GM21717 (cell line): ENCODE results near the gene BZW2.

Experiments used
- ATAC-seq: cut with Tn5 transposase; IDR thresholded peaks from one replicate; pipeline ENCODE4 v1.9.1; 2021; ENCODE audit warnings: mild to moderate bottlenecking, moderate library complexity; ENCODE audit not compliant: unreplicated experiment

BZW2 gene

GRCh38 chr7:16645593-16646471 is at the start of gene BZW2, which contains the start of gene ANKMY2:
TSS of gene BZW2 (plus strand) at chr7:16646181. CDS start at chr7:16665444, 19,263 bp downstream.
TSS of gene ANKMY2 (minus strand) at chr7:16645754. CDS start at chr7:16645573, 181 bp downstream.
- ATAC-seq: peak; percentile 98

- ATAC-seq: no peak
Observed at GRCh38 chr7:16598015-16598414, 48.0 kb upstream of the BZW2 start.

GRCh38 chr7:16599860-16600259 is 46.1 kb upstream of the BZW2 start:
- ATAC-seq: no peak

GRCh38 chr7:16603633-16604032 is 42.3 kb upstream of the BZW2 start:
- no peak for ATAC-seq

GRCh38 chr7:16604054-16604453 is 41.9 kb upstream of the BZW2 start:
- no peak for ATAC-seq

- no peak for ATAC-seq
Observed at GRCh38 chr7:16606704-16607103, 39.3 kb upstream of the BZW2 start.

- ATAC-seq: peak; percentile 82
Observed at GRCh38 chr7:16609842-16610450, 36.0 kb upstream of the BZW2 start.

- ATAC-seq: no peak
Observed at GRCh38 chr7:16611711-16612110, 34.3 kb upstream of the BZW2 start.

- ATAC-seq: no peak
Observed at GRCh38 chr7:16615228-16615627, 30.8 kb upstream of the BZW2 start.

GRCh38 chr7:16616122-16616521 is 29.9 kb upstream of the BZW2 start:
- no peak for ATAC-seq

- ATAC-seq: no peak
Observed at GRCh38 chr7:16616542-16616941, 29.4 kb upstream of the BZW2 start.

- ATAC-seq: peak; percentile 95
Observed at GRCh38 chr7:16619979-16620408, 26.0 kb upstream of the BZW2 start.

GRCh38 chr7:16626388-16626787 is 19.6 kb upstream of the BZW2 start:
- ATAC-seq: no peak

- no peak for ATAC-seq
Observed at GRCh38 chr7:16627236-16627635, 18.7 kb upstream of the BZW2 start.

- ATAC-seq: no peak
Observed at GRCh38 chr7:16630654-16631053, 15.3 kb upstream of the BZW2 start.

GRCh38 chr7:16634271-16634738 is 11.7 kb upstream of the BZW2 start:
- no peak for ATAC-seq

- ATAC-seq: no peak
Observed at GRCh38 chr7:16636555-16637101, 9.4 kb upstream of the BZW2 start.

- ATAC-seq: no peak
Observed at GRCh38 chr7:16637379-16637778, 8.6 kb upstream of the BZW2 start.

- no peak for ATAC-seq
Observed at GRCh38 chr7:16638282-16639280, 7.4 kb upstream of the BZW2 start.

- no peak for ATAC-seq
Observed at GRCh38 chr7:16644157-16644556, 1.8 kb upstream of the BZW2 start.
